SK-N-SH treated with all-trans-retinoic acid at 6 μM for 48 hours (cell line): ENCODE measurements around the gene CEP128.

Experiments
- ARNTL ChIP-seq: fragments of 450-650 bp; formaldehyde crosslinking; IDR thresholded peaks from 2 replicates; pipeline ENCODE4 v1.5.0; 2020; ENCODE audit warnings: low read depth, mild to moderate bottlenecking, moderate library complexity, borderline replicate concordance
- CSDC2 ChIP-seq: fragments of 250-450 bp; sonication (Bioruptor Pico); IDR thresholded peaks from 2 replicates; pipeline ENCODE4 v1.5.0; 2020; ENCODE audit warnings: mild to moderate bottlenecking, moderate library complexity
- TOX ChIP-seq: fragments of 250-450 bp; sonication (Bioruptor Pico); IDR thresholded peaks from 2 replicates; pipeline ENCODE4 v1.8.0; 2021; ENCODE audit warnings: mild to moderate bottlenecking, moderate library complexity, borderline replicate concordance
- ZC3H10 ChIP-seq: fragments of 250-450 bp; sonication (Bioruptor Pico); IDR thresholded peaks from 2 replicates; pipeline ENCODE4 v1.5.1; 2021; ENCODE audit warnings: mild to moderate bottlenecking, moderate library complexity
- ZFP3 ChIP-seq: fragments of 250-450 bp; sonication (Bioruptor Pico); IDR thresholded peaks from 2 replicates; pipeline ENCODE4 v1.5.0; 2020; ENCODE audit warnings: mild to moderate bottlenecking, moderate library complexity
- ZFP30 ChIP-seq: fragments of 450-650 bp; formaldehyde crosslinking; IDR thresholded peaks from 2 replicates; pipeline ENCODE4 v1.5.0; 2022; ENCODE audit warnings: mild to moderate bottlenecking, moderate library complexity
- ZNF8 ChIP-seq: fragments of 450-650 bp; formaldehyde crosslinking; IDR thresholded peaks from 2 replicates; pipeline ENCODE4 v1.5.0; 2020; ENCODE audit warnings: mild to moderate bottlenecking, moderate library complexity
- TF ChIP-seq, protein P1 (sequence below): fragments of 250-450 bp; sonication (Bioruptor Pico); IDR thresholded peaks from 2 replicates; pipeline ENCODE4 v1.8.0; 2020; ENCODE audit warnings: mild to moderate bottlenecking, moderate library complexity, borderline replicate concordance

- TF ChIP-seq ZFP3 (CRISPR knock-in tag): no peak
- TF ChIP-seq, protein P1, sequence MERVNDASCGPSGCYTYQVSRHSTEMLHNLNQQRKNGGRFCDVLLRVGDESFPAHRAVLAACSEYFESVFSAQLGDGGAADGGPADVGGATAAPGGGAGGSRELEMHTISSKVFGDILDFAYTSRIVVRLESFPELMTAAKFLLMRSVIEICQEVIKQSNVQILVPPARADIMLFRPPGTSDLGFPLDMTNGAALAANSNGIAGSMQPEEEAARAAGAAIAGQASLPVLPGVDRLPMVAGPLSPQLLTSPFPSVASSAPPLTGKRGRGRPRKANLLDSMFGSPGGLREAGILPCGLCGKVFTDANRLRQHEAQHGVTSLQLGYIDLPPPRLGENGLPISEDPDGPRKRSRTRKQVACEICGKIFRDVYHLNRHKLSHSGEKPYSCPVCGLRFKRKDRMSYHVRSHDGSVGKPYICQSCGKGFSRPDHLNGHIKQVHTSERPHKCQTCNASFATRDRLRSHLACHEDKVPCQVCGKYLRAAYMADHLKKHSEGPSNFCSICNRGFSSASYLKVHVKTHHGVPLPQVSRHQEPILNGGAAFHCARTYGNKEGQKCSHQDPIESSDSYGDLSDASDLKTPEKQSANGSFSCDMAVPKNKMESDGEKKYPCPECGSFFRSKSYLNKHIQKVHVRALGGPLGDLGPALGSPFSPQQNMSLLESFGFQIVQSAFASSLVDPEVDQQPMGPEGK (CRISPR knock-in tag): no peak
- TF ChIP-seq CSDC2 (CRISPR knock-in tag): no peak
- no peak for TF ChIP-seq ZFP30 (CRISPR knock-in tag)
- TF ChIP-seq ZC3H10 (CRISPR knock-in tag): no peak
- no peak for TF ChIP-seq ARNTL (CRISPR knock-in tag)
- TF ChIP-seq ZNF8 (CRISPR knock-in tag): no peak
- TF ChIP-seq TOX (CRISPR knock-in tag): no peak
Measured at GRCh38 chr14:80988192-80988591, 46.7 kb upstream of the CEP128 start.
